HG03064 (cell line): ENCODE measurements around the gene ZNF174.

Experiments
- ATAC-seq: cut with Tn5 transposase; IDR thresholded peaks from one replicate; pipeline ENCODE4 v1.9.1; 2021; ENCODE audit warnings: low read depth; ENCODE audit not compliant: unreplicated experiment

ZNF174 gene

DNA sequence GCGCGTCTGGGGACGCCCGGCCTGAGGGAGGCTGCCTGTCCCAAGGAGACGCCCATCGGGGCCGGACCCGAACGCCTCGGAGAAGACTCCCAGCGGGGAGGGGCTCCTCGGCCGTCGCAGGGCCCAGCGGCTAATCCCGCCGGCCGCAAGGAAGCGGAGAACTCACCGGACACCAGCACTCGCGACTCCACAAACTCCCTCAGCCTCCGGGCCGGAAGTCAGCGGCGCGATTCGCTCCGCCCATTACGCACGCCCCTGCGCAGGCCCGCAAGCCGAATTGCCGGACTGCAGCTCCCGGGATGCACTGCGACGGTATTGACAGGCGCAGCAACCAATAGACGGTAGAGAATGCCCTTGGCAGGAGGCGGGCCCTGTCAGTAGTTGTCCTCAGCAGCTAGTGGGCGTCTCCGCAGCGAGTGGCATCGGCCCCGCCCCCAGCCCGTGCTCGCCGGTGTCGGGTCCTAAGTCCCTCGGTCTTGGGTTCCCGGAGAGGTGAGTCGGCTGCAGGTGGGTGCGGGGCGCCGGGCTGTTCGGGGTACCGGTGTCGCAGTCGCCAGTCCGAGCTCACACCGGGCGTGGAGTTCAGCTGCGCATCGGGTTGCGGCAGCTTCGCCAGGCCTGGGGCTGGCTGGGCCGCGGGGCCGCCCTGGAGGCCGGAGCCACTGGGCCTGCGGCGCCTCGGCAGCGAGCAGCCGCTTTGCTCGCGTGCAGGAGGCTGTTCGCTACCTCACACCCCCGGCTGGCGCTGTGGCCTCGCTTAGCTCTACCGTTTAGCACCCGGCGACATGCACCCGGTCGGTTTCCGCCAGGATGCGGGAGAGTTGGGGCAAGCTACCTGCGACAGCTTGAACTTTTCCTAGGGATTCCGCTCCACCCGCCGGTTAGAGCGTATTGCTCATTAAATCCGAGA, at the start of gene ZNF174, which contains the start of gene ZSCAN32:
Gene ZNF174 (plus strand): TSS at position 437 of the 910 bp plus-strand sequence. CDS start 790 bp downstream, outside the sequence.
Gene ZSCAN32 (minus strand): TSS at position 226 of the 910 bp plus-strand sequence. CDS start 3,447 bp downstream, outside the sequence.
- ATAC-seq, result peak; percentile 93

DNA sequence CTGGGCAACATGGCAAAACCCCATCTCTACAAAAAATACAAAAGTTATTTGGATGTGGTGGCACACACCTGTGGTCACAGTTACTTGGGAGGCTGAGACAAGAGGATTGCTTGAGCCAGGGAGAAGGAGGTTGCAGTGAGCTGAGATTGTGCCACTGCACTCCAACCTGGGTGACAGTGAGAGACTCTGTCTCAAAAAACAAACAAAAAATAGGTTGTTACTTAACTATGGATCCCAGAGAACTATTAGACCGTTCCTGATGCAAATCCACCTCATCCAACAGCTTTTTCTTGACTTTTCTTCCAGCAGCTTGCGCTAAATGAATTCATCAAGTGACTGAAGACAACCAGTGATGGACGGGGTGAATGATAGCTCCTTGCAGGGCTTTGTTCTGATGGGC, 45.4 kb upstream of the ZNF174 start, which contains the start of gene OR2C1:
Gene OR2C1 (plus strand): TSS at position 301 of the 400 bp plus-strand sequence. CDS start 52 bp downstream, at position 353.
- no peak for ATAC-seq

DNA sequence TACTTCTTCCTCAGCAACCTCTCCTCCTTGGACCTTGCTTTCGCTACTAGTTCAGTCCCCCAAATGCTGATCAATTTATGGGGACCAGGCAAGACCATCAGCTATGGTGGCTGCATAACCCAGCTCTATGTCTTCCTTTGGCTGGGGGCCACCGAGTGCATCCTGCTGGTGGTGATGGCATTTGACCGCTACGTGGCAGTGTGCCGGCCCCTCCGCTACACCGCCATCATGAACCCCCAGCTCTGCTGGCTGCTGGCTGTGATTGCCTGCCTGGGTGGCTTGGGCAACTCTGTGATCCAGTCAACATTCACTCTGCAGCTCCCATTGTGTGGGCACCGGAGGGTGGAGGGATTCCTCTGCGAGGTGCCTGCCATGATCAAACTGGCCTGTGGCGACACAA, 44.9 kb upstream of the ZNF174 start:
- no peak for ATAC-seq

DNA sequence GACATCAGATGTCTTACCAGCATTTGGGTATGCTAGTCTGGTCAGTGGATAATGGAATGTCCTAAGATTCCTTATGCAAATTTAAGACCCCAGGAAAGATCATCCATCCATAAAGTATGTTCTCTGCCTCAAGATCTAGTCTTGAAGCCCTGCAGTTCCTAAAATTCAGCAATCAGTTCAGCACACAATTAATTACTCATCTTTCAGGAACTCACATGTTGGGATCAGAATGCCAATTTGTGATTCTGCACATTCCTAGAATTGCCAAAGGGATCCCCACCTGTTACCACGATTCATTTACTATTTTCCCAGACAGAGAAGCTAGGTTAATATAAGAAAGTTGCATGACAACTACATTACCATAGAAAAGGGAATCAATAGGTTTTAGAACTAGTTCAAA, 42.1 kb upstream of the ZNF174 start:
- no peak for ATAC-seq

DNA sequence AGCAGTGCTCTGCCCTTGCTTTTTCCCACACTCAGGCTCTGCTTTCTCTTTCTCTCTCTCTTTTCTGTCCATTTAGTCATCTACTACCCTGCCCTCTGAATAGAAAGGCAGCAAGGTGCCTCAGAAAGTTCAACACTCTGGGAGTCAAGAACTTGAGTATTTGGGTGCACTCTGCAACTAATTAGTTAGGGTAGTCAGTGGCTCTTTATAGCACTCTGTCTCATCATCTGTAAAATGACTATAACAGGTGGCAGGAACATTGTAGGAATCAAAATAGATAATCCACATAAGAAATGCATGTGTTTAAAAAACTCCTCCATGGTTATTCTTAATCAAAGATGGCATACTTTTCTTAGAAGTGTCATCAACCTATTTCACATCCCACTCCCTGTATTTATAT, 38.1 kb upstream of the ZNF174 start:
- no peak for ATAC-seq

DNA sequence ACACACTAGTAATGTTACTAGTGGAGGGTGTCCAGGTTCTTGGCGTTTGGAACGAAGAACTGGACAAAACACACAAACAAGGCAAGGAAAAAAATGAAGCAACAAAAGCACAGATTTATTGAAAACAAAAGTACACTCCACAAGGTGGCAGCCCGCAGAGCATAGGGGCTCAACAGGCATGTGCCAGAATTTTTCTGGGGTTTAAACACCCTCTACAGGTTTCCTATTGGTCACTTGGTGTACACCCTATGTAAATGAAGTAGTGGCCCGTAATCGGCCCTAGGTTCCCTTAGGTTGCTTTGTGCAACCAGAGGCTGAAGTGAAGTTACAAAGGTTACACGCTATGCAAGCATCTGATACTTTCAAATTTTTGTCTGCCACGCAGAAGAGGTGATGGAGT, 37.2 kb upstream of the ZNF174 start:
- ATAC-seq, result no peak

DNA sequence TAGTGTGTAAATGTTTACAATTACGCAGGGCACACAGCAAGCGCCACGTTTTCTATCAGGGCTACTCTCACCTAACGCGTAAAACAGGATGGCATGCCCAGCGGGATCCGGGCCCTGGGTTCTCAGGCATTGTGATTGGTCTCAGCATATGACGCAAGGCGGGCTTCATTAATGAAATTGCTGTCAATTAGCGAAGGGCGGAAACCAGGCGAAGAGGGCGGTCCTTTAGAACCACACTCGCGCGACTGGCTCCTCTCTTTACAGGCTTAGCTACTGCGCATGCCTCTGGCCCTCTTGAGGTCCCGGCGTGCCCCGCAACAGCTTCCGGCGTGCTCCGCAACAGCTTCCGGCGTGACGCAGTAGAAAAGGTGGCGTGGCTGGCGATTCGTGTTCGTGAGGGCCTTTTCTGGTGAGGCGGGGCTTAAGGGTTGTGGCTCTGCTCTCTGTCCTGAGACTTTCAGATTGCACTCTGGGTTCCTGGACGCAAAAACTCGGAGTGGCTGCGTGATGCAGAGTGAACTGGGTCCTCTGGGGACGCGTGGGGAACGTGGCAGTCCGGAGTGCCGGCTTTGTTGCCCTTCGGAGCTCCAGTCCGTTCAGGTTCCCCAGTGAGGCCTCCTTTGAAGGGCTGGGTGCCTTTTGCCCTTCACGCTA, 36.1 kb upstream of the ZNF174 start:
- no peak for ATAC-seq

DNA sequence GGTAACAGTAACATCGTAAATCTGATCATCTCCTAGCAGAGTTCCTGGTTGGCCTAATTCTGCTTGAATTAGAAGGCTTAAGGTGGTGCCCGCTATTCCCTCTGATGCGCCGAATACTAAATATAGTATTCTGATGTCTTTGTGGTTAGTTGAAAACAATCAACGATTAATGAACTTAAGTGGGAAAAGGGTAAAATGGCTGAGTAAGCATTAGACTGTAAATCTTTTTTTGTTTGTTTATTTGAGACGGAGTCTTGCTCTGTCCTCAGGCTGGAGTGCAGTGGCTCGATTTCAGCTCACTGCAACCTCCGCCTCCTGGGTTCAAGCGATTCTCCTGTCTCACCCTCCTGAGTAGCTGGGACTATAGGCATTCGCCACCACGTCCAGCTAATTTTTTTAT, 31.9 kb upstream of the ZNF174 start:
- no peak for ATAC-seq

DNA sequence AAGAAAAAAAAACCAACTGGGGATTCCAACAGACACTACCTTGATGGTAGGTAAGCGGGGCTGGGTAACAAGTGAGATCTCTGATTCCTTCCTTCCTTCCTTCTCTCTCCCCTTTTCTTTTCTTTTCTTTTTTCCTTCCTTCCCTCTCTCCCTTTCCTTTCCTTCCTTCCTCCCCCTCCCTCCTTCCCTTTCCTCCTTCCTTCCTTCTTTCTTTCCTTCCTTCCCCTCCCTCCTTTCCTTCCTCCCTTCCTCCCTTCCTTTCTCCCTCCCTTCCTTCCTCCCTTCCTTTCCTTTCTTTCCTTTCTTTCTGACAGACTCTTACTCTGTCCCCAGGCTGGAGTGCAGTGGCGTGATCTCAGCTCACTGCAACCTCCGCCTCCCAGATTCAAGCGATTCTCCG, 25.3 kb upstream of the ZNF174 start:
- no peak for ATAC-seq

DNA sequence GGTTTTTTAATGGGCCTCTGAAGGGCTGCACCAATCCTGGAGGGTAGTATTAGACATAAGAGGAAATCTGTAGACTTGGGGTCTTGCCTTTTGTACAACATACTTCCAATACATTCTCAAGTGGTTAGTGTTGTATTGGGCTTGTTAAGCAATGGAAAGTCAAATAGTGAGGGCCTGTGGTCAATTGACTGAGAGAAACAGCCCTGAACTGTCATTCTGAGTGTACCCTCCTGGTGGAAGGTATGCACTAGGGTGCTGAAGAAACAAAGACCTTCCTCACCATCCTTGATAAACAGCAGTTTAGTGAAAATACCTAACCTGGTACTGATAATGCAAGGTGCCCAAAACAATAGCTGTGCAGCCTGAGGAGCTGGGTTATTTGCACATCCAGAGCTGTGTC, 23.1 kb upstream of the ZNF174 start:
- ATAC-seq, result no peak

DNA sequence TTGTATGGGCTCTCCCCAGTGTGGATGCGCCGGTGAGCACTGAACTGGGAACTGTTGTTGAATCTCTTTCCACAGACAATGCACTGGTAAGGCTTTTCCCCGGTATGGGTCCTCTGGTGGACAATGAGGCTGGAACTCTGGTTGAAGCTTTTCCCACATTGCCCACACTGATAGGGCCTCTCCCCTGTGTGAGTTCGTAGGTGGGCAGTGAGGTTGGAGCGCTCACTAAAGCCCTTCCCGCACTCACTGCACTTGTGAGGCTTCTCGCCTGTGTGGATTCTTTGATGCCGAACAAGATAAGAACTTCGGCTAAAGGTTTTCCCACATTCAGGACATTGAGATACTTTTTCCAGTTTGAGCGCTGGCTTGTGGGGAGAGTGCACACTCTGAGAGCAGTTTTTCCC, 18.0 kb upstream of the ZNF174 start:
- no peak for ATAC-seq

DNA sequence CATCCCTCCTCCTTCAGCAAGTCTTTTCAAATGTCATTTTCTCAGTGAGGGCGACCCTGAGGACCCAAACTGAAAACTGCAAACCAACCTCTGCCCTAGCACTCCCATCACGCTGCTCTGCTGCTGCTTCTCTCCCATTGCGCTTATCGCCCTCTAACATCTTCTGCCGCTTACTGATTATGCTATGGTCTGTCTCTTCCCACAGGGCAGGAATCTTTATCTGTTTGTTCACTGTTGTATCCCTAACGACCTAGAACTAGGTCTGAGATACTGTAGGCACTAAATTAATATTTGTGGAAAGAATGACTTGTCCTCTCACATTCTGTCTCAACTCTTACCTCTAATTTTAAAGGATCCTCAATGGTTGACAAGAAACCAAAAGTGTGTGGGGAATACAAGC, 12.7 kb upstream of the ZNF174 start:
- no peak for ATAC-seq

DNA sequence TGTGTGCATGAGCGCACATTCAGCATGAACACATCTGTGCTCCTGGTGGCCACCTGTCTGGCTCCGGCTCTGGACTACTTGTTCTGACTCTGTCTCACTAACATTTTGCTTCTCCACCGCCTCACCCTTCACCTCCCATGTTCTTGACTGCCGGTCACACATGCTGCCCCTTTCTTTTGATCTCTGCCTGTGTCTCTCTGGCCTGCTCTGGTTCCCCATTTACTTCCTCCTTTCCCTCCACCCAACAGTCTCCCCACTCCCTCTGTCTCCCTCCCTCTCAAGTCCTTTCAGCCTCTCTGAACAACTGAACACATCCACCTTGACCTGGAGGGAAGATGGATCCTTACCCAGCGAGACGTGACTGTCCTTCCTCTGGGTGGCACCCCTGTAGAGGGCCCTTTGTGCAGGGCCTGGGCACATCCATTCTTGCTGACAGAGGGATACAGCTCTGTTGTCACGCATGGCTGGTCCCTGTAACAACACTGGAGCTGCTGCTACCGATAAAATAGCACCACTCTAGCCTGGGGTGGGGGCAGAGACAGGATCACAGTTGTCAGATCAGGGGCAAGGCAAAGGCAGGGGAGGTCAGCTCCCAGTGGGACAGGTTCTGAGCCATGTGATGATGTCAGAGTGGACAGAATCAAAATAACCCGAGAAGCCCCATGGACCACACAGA, 11.2 kb upstream of the ZNF174 start:
- ATAC-seq, result no peak

DNA sequence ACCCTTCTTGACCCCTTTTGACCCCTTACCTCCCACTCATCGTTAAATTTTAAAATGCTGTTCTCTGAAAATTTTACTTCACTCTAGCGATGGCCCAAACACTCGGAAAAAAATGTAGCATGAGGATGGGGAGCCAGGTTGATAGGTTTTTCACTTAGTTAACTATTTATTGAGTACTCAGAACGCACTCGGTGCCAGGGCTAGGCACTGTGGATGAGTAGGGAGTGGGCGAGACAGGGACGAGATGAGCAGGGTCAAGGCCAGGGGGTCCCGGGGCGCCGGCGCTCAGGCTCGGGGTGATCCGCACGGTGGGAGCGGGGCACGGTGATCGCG, 603 bp upstream of the ZNF174 start:
- no peak for ATAC-seq

DNA sequence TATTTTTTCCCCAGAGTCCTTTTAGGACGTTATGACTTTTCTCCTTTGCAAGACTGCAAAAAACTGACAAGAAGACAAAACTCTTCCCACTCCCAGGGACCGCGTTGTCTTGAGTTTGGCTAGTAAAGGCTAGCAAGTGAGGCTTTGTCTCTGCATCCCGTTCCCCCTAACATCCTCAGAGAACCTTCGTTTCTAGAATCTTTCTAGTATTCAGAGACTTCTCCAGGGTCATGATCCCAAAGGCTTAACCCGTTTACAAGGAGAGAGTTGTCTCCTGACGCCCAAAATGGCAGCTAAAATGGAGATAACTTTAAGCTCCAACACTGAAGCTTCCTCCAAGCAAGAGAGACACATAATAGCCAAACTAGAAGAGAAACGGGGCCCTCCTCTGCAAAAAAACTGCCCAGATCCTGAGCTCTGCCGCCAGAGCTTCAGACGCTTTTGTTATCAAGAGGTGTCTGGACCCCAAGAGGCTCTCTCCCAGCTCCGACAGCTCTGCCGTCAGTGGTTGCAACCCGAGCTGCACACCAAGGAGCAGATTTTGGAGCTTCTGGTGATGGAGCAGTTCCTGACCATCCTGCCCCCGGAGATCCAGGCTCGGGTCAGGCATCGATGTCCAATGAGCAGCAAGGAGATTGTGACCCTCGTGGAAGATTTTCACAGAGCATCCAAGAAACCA, 843 bp downstream of the ZNF174 start:
- no peak for ATAC-seq

DNA sequence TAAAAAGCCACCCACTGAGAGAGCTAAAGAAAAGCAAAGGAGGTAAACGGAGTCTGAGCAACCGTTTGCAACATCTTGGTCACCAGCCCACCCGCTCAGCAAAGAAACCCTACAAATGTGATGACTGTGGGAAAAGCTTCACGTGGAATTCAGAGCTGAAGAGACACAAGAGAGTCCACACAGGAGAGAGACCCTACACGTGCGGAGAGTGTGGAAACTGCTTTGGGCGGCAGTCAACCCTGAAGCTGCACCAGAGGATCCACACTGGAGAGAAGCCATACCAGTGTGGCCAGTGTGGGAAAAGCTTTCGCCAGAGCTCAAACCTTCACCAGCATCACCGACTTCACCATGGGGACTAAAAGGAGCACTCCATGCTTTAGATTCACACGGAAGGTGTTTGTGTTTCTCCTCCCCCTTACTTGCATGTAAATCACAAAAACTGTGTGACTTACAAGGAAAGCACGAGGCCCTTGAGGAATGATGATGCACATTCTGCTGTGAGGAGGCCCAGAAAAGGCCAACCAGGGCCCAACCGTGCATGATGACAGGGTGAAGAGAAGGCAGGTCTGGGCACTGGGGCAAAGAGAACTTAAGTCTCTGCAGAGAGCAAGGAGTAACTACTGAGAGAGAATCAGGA, 7.7 kb downstream of the ZNF174 start:
- no peak for ATAC-seq

DNA sequence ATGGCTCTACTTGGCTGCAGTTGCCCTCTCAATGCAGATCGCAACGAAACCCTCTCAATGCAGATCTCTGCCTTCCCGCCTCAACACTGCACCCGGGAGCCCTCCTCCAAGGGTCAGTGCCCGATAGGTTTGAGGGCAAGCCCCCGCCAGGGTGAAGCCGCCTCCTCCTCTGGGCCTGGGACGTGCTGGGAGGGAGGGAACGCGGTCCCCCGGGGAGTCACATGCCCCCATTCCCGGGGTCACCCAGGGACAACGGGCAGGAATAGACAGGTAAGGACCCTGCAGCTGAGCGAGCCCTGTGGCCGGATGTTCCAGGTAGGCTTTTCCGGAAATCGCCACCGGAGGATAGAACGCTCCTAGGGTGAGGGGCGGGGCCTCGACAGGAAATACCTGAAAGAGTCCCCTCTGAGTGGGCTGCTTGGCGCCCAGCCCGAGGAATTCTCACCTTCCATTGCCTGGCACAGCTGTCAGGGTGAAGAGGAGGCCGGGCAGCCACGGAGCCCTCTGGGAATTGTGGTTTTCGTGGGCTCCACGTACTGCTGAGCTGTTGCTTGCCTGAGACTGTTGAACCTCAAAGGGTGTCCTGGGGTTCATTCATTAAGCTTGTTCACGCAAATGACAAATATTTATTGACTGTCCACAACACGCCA, 12.8 kb downstream of the ZNF174 start:
- ATAC-seq, result no peak

DNA sequence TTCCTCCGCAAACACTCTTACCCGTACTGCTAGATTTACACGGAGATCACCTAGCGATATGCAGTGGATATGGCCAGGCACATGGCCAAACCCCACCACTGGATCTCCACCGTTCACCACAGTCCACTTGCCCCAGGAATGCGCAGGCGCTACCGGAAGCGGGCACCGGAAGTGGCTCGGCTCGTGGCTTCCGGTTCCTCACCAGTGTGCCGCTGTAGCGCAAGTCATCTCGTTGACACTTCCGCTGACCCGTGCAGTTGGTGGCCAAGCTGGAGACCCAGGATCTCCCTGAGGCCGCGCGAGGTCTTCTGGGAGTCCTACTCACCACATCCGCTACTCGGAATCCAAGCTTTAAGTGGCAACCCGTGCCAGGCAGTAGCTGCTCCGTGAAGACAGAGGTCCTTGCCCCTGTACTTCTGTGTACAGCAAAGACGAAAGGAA, 30.8 kb downstream of the ZNF174 start:
- ATAC-seq, result no peak

DNA sequence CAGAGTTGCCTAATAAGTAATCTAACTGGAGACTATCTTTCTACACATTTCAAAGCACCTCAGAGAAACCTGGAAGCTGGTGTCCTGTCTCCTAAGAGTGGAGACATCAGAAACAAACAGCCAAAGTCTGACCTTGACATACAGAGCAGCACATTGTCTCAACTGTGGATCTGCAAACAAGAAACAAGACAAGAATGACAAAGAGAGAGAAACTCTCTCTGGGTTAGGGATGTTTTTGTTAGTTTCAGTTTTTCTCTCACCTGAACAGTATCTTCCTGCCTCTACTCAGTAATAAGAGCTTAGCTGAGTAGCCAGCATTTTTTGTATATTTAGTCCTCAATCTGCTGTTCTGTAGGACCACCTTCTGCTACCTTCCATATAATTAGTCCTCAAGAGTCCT, 33.4 kb downstream of the ZNF174 start:
- no peak for ATAC-seq

DNA sequence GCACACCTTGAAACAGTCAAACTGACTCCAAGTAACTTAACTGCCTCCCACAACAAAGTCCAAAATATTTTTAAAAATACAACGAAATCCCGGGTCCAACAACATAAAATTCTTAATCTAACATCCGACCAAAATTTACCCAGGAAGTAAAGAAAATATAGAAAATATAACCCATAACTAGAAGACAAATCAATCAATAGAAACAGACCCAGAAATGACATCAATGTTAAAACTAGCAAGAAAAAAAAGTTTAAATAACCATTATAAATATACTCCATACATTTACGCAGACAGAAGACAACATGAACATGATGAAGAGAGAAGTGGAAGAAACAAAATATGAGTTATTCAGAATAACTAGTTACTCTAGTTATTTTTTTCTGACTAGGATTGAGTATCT, 38.6 kb downstream of the ZNF174 start:
- no peak for ATAC-seq
